Measurements from ENCODE around the gene EXOC3L1. TPM values are rescaled to one million over a fixed set of nuclear protein-coding genes. Genes with fewer than 3 reads are reported as not detected.

EXOC3L1 gene
- total RNA-seq, 2 donors from 2014 or later: 0.68 to 1.5 TPM

GRCh38 chr16:67173323-67173722 lies 16.6 kb downstream of the EXOC3L1 start:
- no peak for ATAC-seq (ENCODE audit: insufficient number of reproducible peaks, low FRiP score, low read depth)
- Histone ChIP-seq H3K9me3 (no peaks in the 10 kb centered on the region), H3K4me1 (ENCODE audit: control insufficient read depth in 1 of 2, low read depth in 2 of 2) (peaks cover 31 to 58% of the 10 kb centered on the region in 2 donors), H3K27me3 (replicated peaks; ENCODE audit: insufficient read depth) (no peaks in the 10 kb centered on the region), H3K4me3 (peak overlapping the region; percentile 76), H3K27ac (peak overlapping the region; percentile 76 to 91), H3K36me3 (peaks cover 3% of the 10 kb centered on the region)
- DNase-seq (ENCODE audit: low spot score): no peak
- TF ChIP-seq CTCF (IDR thresholded peaks at IDR 0.05): no peak

- peaks cover 3% of the 10 kb centered on the region for H3K36me3 ChIP-seq
- no peak for TF ChIP-seq CTCF (IDR thresholded peaks at IDR 0.05)
- no peak for DNase-seq (ENCODE audit: low spot score)
- ATAC-seq (ENCODE audit: insufficient number of reproducible peaks, low FRiP score, low read depth): no peak
- no peaks in the 10 kb centered on the region for H3K9me3 ChIP-seq
- H3K27ac ChIP-seq: peak overlapping the region; percentile 95 to 97
- no peaks in the 10 kb centered on the region for H3K27me3 ChIP-seq (replicated peaks; ENCODE audit: insufficient read depth)
- peaks cover 27 to 50% of the 10 kb centered on the region in 2 donors for H3K4me1 ChIP-seq (ENCODE audit: control insufficient read depth in 1 of 2, low read depth in 2 of 2)
- H3K4me3 ChIP-seq: peak overlapping the region; percentile 83
Observed at GRCh38 chr16:67170949-67171649, 18.8 kb downstream of the EXOC3L1 start.

- H3K4me1 ChIP-seq (ENCODE audit: control insufficient read depth in 1 of 2, low read depth in 2 of 2): peaks cover 31 to 54% of the 10 kb centered on the region in 2 donors
- TF ChIP-seq CTCF (IDR thresholded peaks at IDR 0.05): no peak
Observed at GRCh38 chr16:67170168-67170948, 19.6 kb downstream of the EXOC3L1 start, which contains the start of gene NOL3. Gene NOL3, plus strand, starts transcription at chr16:67170538.

GRCh38 chr16:67169642-67170167 lies 20.2 kb downstream of the EXOC3L1 start:
- peak; percentile 35 for TF ChIP-seq CTCF (IDR thresholded peaks at IDR 0.05)
- peaks cover 33 to 54% of the 10 kb centered on the region in 2 donors for H3K4me1 ChIP-seq (ENCODE audit: control insufficient read depth in 1 of 2, low read depth in 2 of 2)

More at GRCh38 chr16:67170168-67170948, 19.6 kb downstream of the EXOC3L1 start, which contains the start of gene NOL3:
- Histone ChIP-seq H3K9me3 (no peaks in the 10 kb centered on the region), H3K4me3 (peak within 1 kb of the TSS; percentile 83), H3K27ac (peak within 1 kb of the TSS; percentile 95 to 97), H3K36me3 (peaks cover 2% of the 10 kb centered on the region), H3K27me3 (replicated peaks; ENCODE audit: insufficient read depth) (no peaks in the 10 kb centered on the region)
- ATAC-seq (ENCODE audit: insufficient number of reproducible peaks, low FRiP score, low read depth) (peak; percentile 37), DNase-seq (ENCODE audit: low spot score) (peak; percentile 73)

GRCh38 chr16:67169011-67169451 lies 20.9 kb downstream of the EXOC3L1 start:
- H3K4me1 ChIP-seq (ENCODE audit: control insufficient read depth in 1 of 2, low read depth in 2 of 2): peaks cover 34 to 55% of the 10 kb centered on the region in 2 donors
- H3K4me3 ChIP-seq: no peak overlapping the region
- H3K27ac ChIP-seq: peak overlapping the region; percentile 95 to 97
- H3K9me3 ChIP-seq: no peaks in the 10 kb centered on the region
- no peaks in the 10 kb centered on the region for H3K36me3 ChIP-seq
- ATAC-seq (ENCODE audit: insufficient number of reproducible peaks, low FRiP score, low read depth): no peak
- no peak for DNase-seq (ENCODE audit: low spot score)
- no peak for TF ChIP-seq CTCF (IDR thresholded peaks at IDR 0.05)
- H3K27me3 ChIP-seq (replicated peaks; ENCODE audit: insufficient read depth): no peaks in the 10 kb centered on the region

More at GRCh38 chr16:67169642-67170167, 20.2 kb downstream of the EXOC3L1 start:
- H3K27me3 ChIP-seq (replicated peaks; ENCODE audit: insufficient read depth): no peaks in the 10 kb centered on the region
- DNase-seq (ENCODE audit: low spot score) (no peak), ATAC-seq (ENCODE audit: insufficient number of reproducible peaks, low FRiP score, low read depth) (no peak)
- no peaks in the 10 kb centered on the region for H3K9me3 ChIP-seq
- H3K4me3 ChIP-seq: peak overlapping the region; percentile 83
- no peaks in the 10 kb centered on the region for H3K36me3 ChIP-seq
- H3K27ac ChIP-seq: peak overlapping the region; percentile 95 to 97
